ENCODE results near the gene ARMC7. TPM values are rescaled to one million over a fixed set of nuclear protein-coding genes. Genes with fewer than 3 reads are reported as not detected.

The ARMC7 gene
- total and polyA plus RNA-seq, 10 of the 15 experiments (the other 5 are each of a cell fraction or from before 2014, with no cell fraction given) = 1.5 to 19.8 (median 6.3) TPM

DNA sequence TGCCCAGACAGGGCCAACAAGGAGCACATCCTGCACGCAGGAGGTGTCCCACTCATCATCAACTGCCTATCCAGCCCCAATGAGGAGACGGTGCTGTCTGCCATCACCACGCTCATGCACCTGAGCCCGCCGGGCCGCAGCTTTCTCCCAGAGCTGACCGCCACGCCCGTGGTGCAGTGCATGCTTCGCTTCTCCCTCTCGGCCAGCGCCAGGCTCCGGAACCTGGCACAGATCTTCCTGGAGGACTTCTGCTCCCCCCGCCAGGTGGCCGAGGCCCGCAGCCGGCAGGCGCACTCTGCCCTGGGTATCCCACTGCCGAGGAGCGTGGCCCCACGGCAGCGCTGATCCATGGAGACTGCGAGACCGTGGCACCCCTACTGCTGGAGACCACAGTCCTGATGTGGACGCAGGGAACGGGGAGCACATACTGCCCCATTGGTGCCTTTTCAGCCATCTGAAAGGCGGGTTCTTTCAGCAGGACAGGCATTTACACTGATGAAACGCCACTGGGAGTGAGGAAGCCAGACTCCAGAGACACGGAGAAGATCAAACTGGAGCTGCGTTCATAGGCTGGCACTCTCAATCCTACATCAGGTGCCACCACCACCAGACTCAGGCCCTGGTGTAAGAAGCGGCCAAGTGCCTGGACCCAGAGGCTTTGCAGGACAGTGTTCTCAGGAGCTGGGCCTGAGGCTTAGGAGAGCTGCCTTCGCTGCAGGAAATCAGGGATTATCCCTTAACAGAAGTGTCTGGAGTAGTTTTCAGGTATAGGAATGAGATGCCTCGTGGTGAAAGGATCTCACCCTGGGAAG, 19.1 kb downstream of the ARMC7 start:
- BruUV-seq (replicated peaks) = no TSS peak
- ATAC-seq (no peak), DNase-seq (ENCODE audit: low read depth, low spot score) (no peak), FAIRE-seq (no peak)
- ChIA-PET RAD21 (ENCODE audit: unreplicated experiment) (interaction anchor here (0.6 to 1.0 kb wide), 2 partner anchors 8 to 168 kb away, joined by 3 to 4 read pairs; no protein-coding TSS in a partner anchor), SMC1A (ENCODE audit: uncharacterized antibody, unreplicated experiment) (interaction anchor here (6.1 kb wide), 1 partner anchor 13 kb away, joined by 77 read pairs; no protein-coding TSS in a partner anchor), POLR2A (interaction anchor here (1.0 to 6.2 kb wide), 3 partner anchors 13 to 55 kb away, joined by 3 to 53 read pairs (median 3); no protein-coding TSS in a partner anchor), CTCF (interaction anchor here (0.7 to 9.3 kb wide), 8 partner anchors 12 to 167 kb away, joined by 3 to 167 read pairs (median 4); no protein-coding TSS in a partner anchor)
- H4K20me1 ChIP-seq (ENCODE audit: control insufficient read depth, insufficient read depth) = no peaks in the 10 kb centered on the region
- H3K79me2 ChIP-seq (ENCODE audit: control insufficient read depth, insufficient read depth, low read length) = peaks cover 21% of the 10 kb centered on the region
- H3K27me3 ChIP-seq (replicated peaks in 1 of 2; ENCODE audit: control insufficient read depth in 2 of 2, insufficient read depth in 2 of 2, low read length in 1 of 2) = no peaks in the 10 kb centered on the region
- no peaks in the 10 kb centered on the region for H3K9me3 ChIP-seq (replicated peaks; ENCODE audit: control insufficient read depth, insufficient read depth, low read length)
- peaks cover 24% of the 10 kb centered on the region for H3K4me1 ChIP-seq (ENCODE audit: control insufficient read depth, insufficient read depth, low read length)
- H3K36me3 ChIP-seq (ENCODE audit: control insufficient read depth in 2 of 2, insufficient read depth in 2 of 2, low read length in 1 of 2) = peaks cover 3 to 4% of the 10 kb centered on the region in 2 experiments; a peak in 3 of 4 replicates
- H3K27ac ChIP-seq (ENCODE audit: control insufficient read depth, insufficient read depth) = no peak overlapping the region
- 91% methylated on average over 31 of the region's 33 CpGs for WGBS (ENCODE audit: insufficient coverage, insufficient replicate concordance, low lambda C conversion rate, missing lambda C conversion rate)
- in situ Hi-C loops (cut with MboI) (no loop called here), intact Hi-C loops (cut with micrococcal nuclease; ENCODE audit: unreplicated experiment) (loop anchor here (5.0 kb wide), 1 partner anchor 167 kb away; no protein-coding TSS in a partner anchor)
- no peak overlapping the region for H2AFZ ChIP-seq (ENCODE audit: control insufficient read depth, low read depth, low read length)
- no peak overlapping the region for H3K4me2 ChIP-seq (ENCODE audit: control insufficient read depth, insufficient read depth)
- H3K4me3 ChIP-seq = no peak overlapping the region
- TF ChIP-seq RAD21 (IDR thresholded peaks at IDR 0.05; ENCODE audit: insufficient read depth, low read depth, low read length) (no peak), POLR2AphosphoS2 (IDR thresholded peaks at IDR 0.05; ENCODE audit: low read depth, low read length) (peak; percentile 31; the same call in 1 of the 2 replicates), SREBF1 (IDR thresholded peaks at IDR 0.05; ENCODE audit: low read length) (no peak), POLR2AphosphoS5 (IDR thresholded peaks at IDR 0.05; ENCODE audit: low read length) (peak; percentile 17; the same call in 1 of the 2 replicates), CBFB (IDR thresholded peaks at IDR 0.05; ENCODE audit: low read depth) (no peak), POLR2A (IDR thresholded peaks at IDR 0.05; ENCODE audit: low read depth, low read length) (peak; percentile 65)
- TF ChIP-seq, protein P1, sequence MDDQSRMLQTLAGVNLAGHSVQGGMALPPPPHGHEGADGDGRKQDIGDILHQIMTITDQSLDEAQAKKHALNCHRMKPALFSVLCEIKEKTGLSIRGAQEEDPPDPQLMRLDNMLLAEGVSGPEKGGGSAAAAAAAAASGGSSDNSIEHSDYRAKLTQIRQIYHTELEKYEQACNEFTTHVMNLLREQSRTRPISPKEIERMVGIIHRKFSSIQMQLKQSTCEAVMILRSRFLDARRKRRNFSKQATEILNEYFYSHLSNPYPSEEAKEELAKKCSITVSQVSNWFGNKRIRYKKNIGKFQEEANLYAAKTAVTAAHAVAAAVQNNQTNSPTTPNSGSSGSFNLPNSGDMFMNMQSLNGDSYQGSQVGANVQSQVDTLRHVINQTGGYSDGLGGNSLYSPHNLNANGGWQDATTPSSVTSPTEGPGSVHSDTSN (IDR thresholded peaks at IDR 0.05; ENCODE audit: insufficient replicate concordance, low read depth, low read length) = no peak
- TF ChIP-seq, protein P2, sequence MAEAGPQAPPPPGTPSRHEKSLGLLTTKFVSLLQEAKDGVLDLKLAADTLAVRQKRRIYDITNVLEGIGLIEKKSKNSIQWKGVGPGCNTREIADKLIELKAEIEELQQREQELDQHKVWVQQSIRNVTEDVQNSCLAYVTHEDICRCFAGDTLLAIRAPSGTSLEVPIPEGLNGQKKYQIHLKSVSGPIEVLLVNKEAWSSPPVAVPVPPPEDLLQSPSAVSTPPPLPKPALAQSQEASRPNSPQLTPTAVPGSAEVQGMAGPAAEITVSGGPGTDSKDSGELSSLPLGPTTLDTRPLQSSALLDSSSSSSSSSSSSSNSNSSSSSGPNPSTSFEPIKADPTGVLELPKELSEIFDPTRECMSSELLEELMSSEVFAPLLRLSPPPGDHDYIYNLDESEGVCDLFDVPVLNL (IDR thresholded peaks at IDR 0.05; ENCODE audit: low read depth, low read length) = no peak
- H3K9ac ChIP-seq (ENCODE audit: control insufficient read depth, insufficient read depth, low read length) = no peak overlapping the region

Data from GM12878 (cell line).